Esophagus squamous epithelium (tissue), 5 donors: ENCODE measurements around the gene MUC4. TPM values are rescaled to one million over a fixed set of nuclear protein-coding genes. Genes with fewer than 3 reads are reported as not detected.

Experiments used
- DNase-seq: peaks from one replicate; lab custom pipeline; 2025; lab: John Stamatoyannopoulos, UW
- H3K27ac ChIP-seq, 4 donors: fragments of 200-600 bp; sonication (generic); one replicate each; pipeline ENCODE4 v1.5.1; 2016 to 2019; ENCODE audit warnings: mild to moderate bottlenecking in 1 of 4
- H3K27me3 ChIP-seq, 4 donors: fragments of 200-600 bp; sonication (generic); 1 replicate in 3 of 4; 2 replicates in 1 of 4; pipeline versions ENCODE4 v1.5.1 to v1.6.0; 2017 to 2021; ENCODE audit warnings: antibody characterized with exemption in 1 of 4
- H3K36me3 ChIP-seq, 3 donors: fragments of 200-600 bp; sonication (generic); one replicate each; pipeline ENCODE4 v1.5.1; 2016 to 2019
- H3K4me1 ChIP-seq, 3 donors: fragments of 200-600 bp; sonication (generic); one replicate each; pipeline ENCODE4 v1.5.1; 2017 to 2019
- H3K4me3 ChIP-seq, 4 donors: fragments of 200-600 bp; sonication (generic); 1 replicate in 3 of 4; 2 replicates in 1 of 4; pipeline ENCODE4 v1.5.1; 2016 to 2019; ENCODE audit warnings: mild to moderate bottlenecking in 2 of 4, moderate library complexity in 1 of 4
- H3K9me3 ChIP-seq, 3 donors: fragments of 200-600 bp; sonication (generic); one replicate each; pipeline ENCODE4 v1.5.1; 2016 to 2019
- CTCF ChIP-seq, 6 experiments: fragments of 450-650 bp in 4 of 6; fragments of 200-600 bp in 2 of 6; sonication (generic) in 2 of 6; IDR thresholded peaks; one replicate each; pipeline ENCODE4 v1.5.1; 2016 to 2019; ENCODE audit warnings: antibody characterized with exemption in 6 of 6, mild to moderate bottlenecking in 4 of 6, moderate library complexity in 4 of 6
- POLR2A ChIP-seq, 4 donors: fragments of 450-650 bp; IDR thresholded peaks; one replicate each; pipeline ENCODE4 v1.6.1; 2017; ENCODE audit warnings: antibody characterized with exemption in 4 of 4, mild to moderate bottlenecking in 4 of 4, moderate library complexity in 3 of 4
- WGBS, 2 donors: methylation state at CpG; one replicate each; pipeline ENCODE4 v1.1.5; 2018; 5-methylcytosine and 5-hydroxymethylcytosine counted together
- intact Hi-C: fragments of 100-400 bp; cut with DNase I; formaldehyde crosslinking; loops from one replicate; pipeline ENCODE4 v1.15.0; 2022
- total RNA-seq, 4 donors: library from RNA; depleted of rRNA; stranded (reverse); fragments of >200 nt; gene quantifications; one replicate each; pipeline ENCODE4 v1.1.0, GENCODE V29; 2016
- donor health status: DM: yes; HTN: yes; CAD: no.

The MUC4 gene
- total RNA-seq, 4 donors from 2014 or later, result 11.1 to 51.6 (median 32.2) TPM

- H3K4me1 ChIP-seq, result peaks cover 0 to 11% (median 6%) of the 10 kb centered on the region in 3 donors
- peaks cover 0 to 68% (median 3%) of the 10 kb centered on the region in 4 donors for H3K27me3 ChIP-seq
- no peaks in the 10 kb centered on the region for H3K36me3 ChIP-seq
- intact Hi-C loops, result no loop called here
- H3K27ac ChIP-seq, result no peak overlapping the region
- H3K4me3 ChIP-seq, result no peak overlapping the region
- TF ChIP-seq POLR2A (IDR thresholded peaks at IDR 0.05) (no peak), CTCF (IDR thresholded peaks at IDR 0.05) (no peak)
- WGBS, 2 donors, result 82 to 86% methylated on average over 7 to 11 of the region's 43 CpGs
- no peaks in the 10 kb centered on the region for H3K9me3 ChIP-seq
- DNase-seq, result no peak
Observed at GRCh38 chr3:195762611-195763010, 49.1 kb downstream of the MUC4 start.

DNA sequence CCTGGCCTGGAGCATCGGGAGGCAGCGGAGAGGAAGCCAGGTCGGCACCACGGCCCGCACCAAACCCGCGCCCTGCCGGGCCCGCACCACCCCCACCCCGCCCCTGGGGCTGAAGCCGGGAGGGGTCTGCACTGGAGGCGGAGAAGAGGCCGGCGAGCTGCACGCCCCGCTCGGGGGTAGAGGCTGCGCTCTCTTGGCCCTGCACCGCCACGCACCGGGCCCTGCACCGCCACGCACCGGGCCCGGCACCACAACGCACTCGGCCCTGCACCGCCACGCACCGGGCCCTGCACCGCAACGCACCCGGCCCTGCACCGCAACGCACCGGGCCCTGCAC lies 49.5 kb downstream of the MUC4 start:
- H3K4me3 ChIP-seq, result no peak overlapping the region
- peaks cover 0 to 72% (median 3%) of the 10 kb centered on the region in 4 donors for H3K27me3 ChIP-seq
- intact Hi-C loops, result no loop called here
- WGBS, 2 donors, result 32% methylated on average over 6 of the region's 36 CpGs; no CpG with 5 or more reads in 1 of the 2 donors
- TF ChIP-seq CTCF (IDR thresholded peaks at IDR 0.05) (no peak), POLR2A (IDR thresholded peaks at IDR 0.05) (no peak)
- no peak overlapping the region for H3K27ac ChIP-seq
- no peaks in the 10 kb centered on the region for H3K9me3 ChIP-seq
- H3K4me1 ChIP-seq, result peaks cover 0 to 15% (median 10%) of the 10 kb centered on the region in 3 donors
- H3K36me3 ChIP-seq, result no peaks in the 10 kb centered on the region
- no peak for DNase-seq

DNA sequence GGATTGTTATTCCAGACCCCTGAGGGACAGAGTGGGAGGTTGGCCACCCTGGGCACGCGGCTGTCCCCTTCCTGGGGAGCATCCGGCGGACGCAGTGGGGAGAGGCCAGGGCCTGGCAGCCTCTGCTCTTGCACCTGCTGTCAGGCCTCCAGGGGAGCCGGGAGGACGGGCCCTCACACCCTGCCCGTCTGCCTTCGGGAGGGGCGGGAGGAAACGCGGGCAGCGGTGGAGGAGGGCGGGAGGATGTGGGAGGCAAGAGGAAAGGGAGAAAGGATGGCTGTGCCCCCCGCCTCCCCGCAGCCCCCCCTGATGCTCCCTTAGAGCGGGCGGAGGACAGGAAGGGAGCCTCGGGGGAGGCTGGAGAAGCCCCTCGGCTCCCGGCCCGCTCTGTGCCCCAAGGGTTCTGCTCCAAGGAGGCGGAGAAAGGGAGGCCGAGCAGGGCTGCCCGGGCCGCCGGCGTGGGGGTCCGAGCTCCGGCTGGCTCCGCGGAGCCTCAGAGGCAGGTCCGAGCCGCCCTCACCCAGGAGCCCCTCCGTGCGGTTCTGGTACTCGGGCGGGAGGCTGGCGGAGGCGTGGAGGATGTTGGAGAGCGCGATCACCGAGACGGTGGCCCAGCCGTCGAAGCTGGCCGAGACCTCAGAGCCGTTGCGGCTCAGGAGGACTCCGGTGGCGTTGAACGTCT lies 50.0 kb downstream of the MUC4 start:
- Histone ChIP-seq H3K27me3 (peaks cover 0 to 77% (median 3%) of the 10 kb centered on the region in 4 donors), H3K36me3 (no peaks in the 10 kb centered on the region), H3K27ac (no peak overlapping the region), H3K4me3 (no peak overlapping the region), H3K9me3 (no peaks in the 10 kb centered on the region), H3K4me1 (peaks cover 0 to 17% (median 15%) of the 10 kb centered on the region in 3 donors)
- DNase-seq, result no peak
- intact Hi-C loops, result no loop called here
- WGBS, 2 donors, result 10 to 12% methylated on average over 9 to 17 of the region's 52 CpGs
- TF ChIP-seq CTCF (IDR thresholded peaks at IDR 0.05) (no peak), POLR2A (IDR thresholded peaks at IDR 0.05) (no peak)

DNA sequence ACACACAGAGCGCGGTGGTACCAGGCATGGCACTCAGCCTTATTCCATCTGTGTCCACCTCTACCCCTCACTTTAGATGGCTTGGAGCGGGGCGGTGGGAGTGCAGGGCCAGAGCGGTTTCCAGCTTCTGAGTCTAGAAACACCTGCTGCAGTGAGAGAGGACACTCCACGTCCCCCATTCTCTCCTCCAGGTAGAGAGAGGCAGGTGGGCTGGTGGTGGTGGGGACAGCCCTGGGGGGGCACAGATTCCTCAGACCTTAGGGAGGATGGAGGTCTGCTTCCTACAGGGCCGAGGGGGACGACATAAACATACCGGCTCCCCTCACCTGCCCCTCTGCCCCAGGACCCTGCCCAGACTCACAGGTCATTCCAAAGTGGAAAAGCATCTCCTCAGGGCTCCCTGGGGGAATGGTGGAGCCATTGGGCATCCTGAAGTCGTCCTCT lies 50.6 kb downstream of the MUC4 start:
- TF ChIP-seq POLR2A (IDR thresholded peaks at IDR 0.05) (no peak), CTCF (IDR thresholded peaks at IDR 0.05) (no peak)
- WGBS, 2 donors, result 60 to 78% methylated on average over 1 to 3 of the region's 10 CpGs
- no peaks in the 10 kb centered on the region for H3K36me3 ChIP-seq
- intact Hi-C loops, result no loop called here
- peaks cover 0 to 17% (median 15%) of the 10 kb centered on the region in 3 donors for H3K4me1 ChIP-seq
- H3K27me3 ChIP-seq, result peaks cover 0 to 83% (median 3%) of the 10 kb centered on the region in 4 donors
- no peak overlapping the region for H3K27ac ChIP-seq
- H3K4me3 ChIP-seq, result no peak overlapping the region
- DNase-seq, result no peak
- no peaks in the 10 kb centered on the region for H3K9me3 ChIP-seq

- H3K27ac ChIP-seq, result no peak overlapping the region
- no peak for DNase-seq
- no peaks in the 10 kb centered on the region for H3K36me3 ChIP-seq
- H3K4me1 ChIP-seq, result peaks cover 0 to 17% (median 15%) of the 10 kb centered on the region in 3 donors
- no peaks in the 10 kb centered on the region for H3K9me3 ChIP-seq
- WGBS, 2 donors, result 70 to 76% methylated on average over 17 to 24 of the region's 24 CpGs
- intact Hi-C loops, result no loop called here
- peaks cover 0 to 85% (median 3%) of the 10 kb centered on the region in 4 donors for H3K27me3 ChIP-seq
- no peak overlapping the region for H3K4me3 ChIP-seq
- TF ChIP-seq CTCF (IDR thresholded peaks at IDR 0.05) (no peak), POLR2A (IDR thresholded peaks at IDR 0.05) (no peak)
Observed at GRCh38 chr3:195760345-195761122, 51.2 kb downstream of the MUC4 start.
